Mesothelial cell of epicardium (in vitro differentiated cells): ENCODE results near the gene SLC16A12. TPM values are rescaled to one million over a fixed set of nuclear protein-coding genes. Genes with fewer than 3 reads are reported as not detected.

Experiments
- DNase-seq, 2 experiments: peaks; one replicate each; pipeline ENCODE4 v3.0.0; 2021; ENCODE audit warnings: low spot score in 2 of 2; ENCODE audit not compliant: unreplicated experiment in 2 of 2
- H3K27ac Mint-ChIP-seq: 2 replicates; pipeline ENCODE4 v1.8.0; 2021; ENCODE audit warnings: mixed read lengths
- H3K27me3 Mint-ChIP-seq: 2 replicates; pipeline ENCODE4 v1.8.0; 2021; ENCODE audit warnings: low read depth, mixed read lengths
- H3K36me3 Mint-ChIP-seq: 2 replicates; pipeline ENCODE4 v1.8.0; 2021; ENCODE audit warnings: mixed read lengths
- H3K4me1 Mint-ChIP-seq: 2 replicates; pipeline ENCODE4 v1.8.0; 2021; ENCODE audit warnings: mixed read lengths
- H3K4me3 Mint-ChIP-seq: 2 replicates; pipeline ENCODE4 v1.8.0; 2021; ENCODE audit warnings: mild to moderate bottlenecking, moderate library complexity, mixed read lengths
- H3K9me3 Mint-ChIP-seq: 2 replicates; pipeline ENCODE4 v1.8.0; 2021; ENCODE audit warnings: mixed read lengths
- CTCF ChIP-seq: fragments of 200-600 bp; sonication (generic); IDR thresholded peaks from one replicate; pipeline ENCODE4 v1.5.0; 2021; ENCODE audit warnings: antibody characterized with exemption; ENCODE audit not compliant: unreplicated experiment
- total RNA-seq: library from RNA; stranded (reverse); gene quantifications from 3 replicates; pipeline ENCODE4 v1.2.1, GENCODE V29; 2021

Gene SLC16A12
- total RNA-seq, 1 donor from 2014 or later = 3.0 TPM

GRCh38 chr10:89505640-89506275 lies 29.6 kb downstream of the SLC16A12 start:
- no peak for DNase-seq
- Mint-ChIP-seq H3K36me3 (peaks cover 11% of the 10 kb centered on the region), H3K9me3 (peaks cover 21% of the 10 kb centered on the region), H3K27ac (no peak overlapping the region), H3K27me3 (peaks cover 4% of the 10 kb centered on the region), H3K4me3 (no peak overlapping the region), H3K4me1 (peaks cover 6% of the 10 kb centered on the region)
- no peak for TF ChIP-seq CTCF

GRCh38 chr10:89504691-89505090 lies 30.7 kb downstream of the SLC16A12 start:
- peaks cover 4% of the 10 kb centered on the region for H3K27me3 Mint-ChIP-seq
- H3K9me3 Mint-ChIP-seq = peaks cover 19% of the 10 kb centered on the region
- peaks cover 14% of the 10 kb centered on the region for H3K36me3 Mint-ChIP-seq
- peaks cover 6% of the 10 kb centered on the region for H3K4me1 Mint-ChIP-seq
- DNase-seq = no peak
- no peak for TF ChIP-seq CTCF
- no peak overlapping the region for H3K4me3 Mint-ChIP-seq
- H3K27ac Mint-ChIP-seq = no peak overlapping the region

GRCh38 chr10:89503652-89504370 lies 31.6 kb downstream of the SLC16A12 start:
- DNase-seq = no peak
- TF ChIP-seq CTCF = no peak
- no peak overlapping the region for H3K27ac Mint-ChIP-seq
- peaks cover 22% of the 10 kb centered on the region for H3K9me3 Mint-ChIP-seq
- H3K27me3 Mint-ChIP-seq = peaks cover 4% of the 10 kb centered on the region
- no peak overlapping the region for H3K4me3 Mint-ChIP-seq
- H3K4me1 Mint-ChIP-seq = peaks cover 6% of the 10 kb centered on the region
- H3K36me3 Mint-ChIP-seq = peaks cover 19% of the 10 kb centered on the region

GRCh38 chr10:89503151-89503550 lies 32.2 kb downstream of the SLC16A12 start:
- peaks cover 22% of the 10 kb centered on the region for H3K9me3 Mint-ChIP-seq
- no peak for TF ChIP-seq CTCF
- peaks cover 4% of the 10 kb centered on the region for H3K27me3 Mint-ChIP-seq
- no peak overlapping the region for H3K27ac Mint-ChIP-seq
- peaks cover 6% of the 10 kb centered on the region for H3K4me1 Mint-ChIP-seq
- H3K36me3 Mint-ChIP-seq = peaks cover 20% of the 10 kb centered on the region
- H3K4me3 Mint-ChIP-seq = no peak overlapping the region
- no peak for DNase-seq

GRCh38 chr10:89502549-89502948 lies 32.8 kb downstream of the SLC16A12 start:
- DNase-seq = no peak
- peaks cover 4% of the 10 kb centered on the region for H3K27me3 Mint-ChIP-seq
- H3K4me1 Mint-ChIP-seq = peaks cover 6% of the 10 kb centered on the region
- H3K27ac Mint-ChIP-seq = no peak overlapping the region
- no peak overlapping the region for H3K4me3 Mint-ChIP-seq
- peaks cover 20% of the 10 kb centered on the region for H3K36me3 Mint-ChIP-seq
- H3K9me3 Mint-ChIP-seq = peaks cover 22% of the 10 kb centered on the region
- TF ChIP-seq CTCF = no peak
